GM18498 (cell line): Measurements from ENCODE around the gene TMEM81.

Source experiments
- ATAC-seq: cut with Tn5 transposase; IDR thresholded peaks from one replicate; pipeline ENCODE4 v1.9.1; 2021; ENCODE audit warnings: mild to moderate bottlenecking, moderate library complexity; ENCODE audit not compliant: unreplicated experiment

Gene TMEM81

GRCh38 chr1:205084360-205084759 lies at the start of gene TMEM81:
TSS of gene TMEM81 (minus strand) at chr1:205084460. CDS start at chr1:205084320, 140 bp downstream.
- ATAC-seq, result no peak

DNA sequence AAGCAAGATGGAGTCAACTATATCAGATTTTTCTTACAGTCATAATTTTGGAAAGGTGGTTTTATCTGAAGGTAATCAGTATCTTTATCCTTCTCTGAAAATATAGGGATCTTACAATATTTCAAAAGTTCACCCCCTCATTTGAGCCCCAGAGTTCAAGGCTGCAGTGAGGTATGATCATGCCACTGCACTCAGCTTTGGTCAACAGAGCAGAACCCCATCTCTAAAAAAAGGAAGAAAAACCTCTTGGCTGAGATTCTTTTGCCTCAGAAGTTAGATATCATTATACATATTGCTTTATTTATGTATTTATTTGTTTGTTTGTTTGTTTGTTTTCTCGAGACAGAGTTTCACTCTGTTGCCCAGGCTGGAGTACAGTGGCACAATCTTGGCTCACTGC lies 49.0 kb upstream of the TMEM81 start:
- ATAC-seq, result no peak

DNA sequence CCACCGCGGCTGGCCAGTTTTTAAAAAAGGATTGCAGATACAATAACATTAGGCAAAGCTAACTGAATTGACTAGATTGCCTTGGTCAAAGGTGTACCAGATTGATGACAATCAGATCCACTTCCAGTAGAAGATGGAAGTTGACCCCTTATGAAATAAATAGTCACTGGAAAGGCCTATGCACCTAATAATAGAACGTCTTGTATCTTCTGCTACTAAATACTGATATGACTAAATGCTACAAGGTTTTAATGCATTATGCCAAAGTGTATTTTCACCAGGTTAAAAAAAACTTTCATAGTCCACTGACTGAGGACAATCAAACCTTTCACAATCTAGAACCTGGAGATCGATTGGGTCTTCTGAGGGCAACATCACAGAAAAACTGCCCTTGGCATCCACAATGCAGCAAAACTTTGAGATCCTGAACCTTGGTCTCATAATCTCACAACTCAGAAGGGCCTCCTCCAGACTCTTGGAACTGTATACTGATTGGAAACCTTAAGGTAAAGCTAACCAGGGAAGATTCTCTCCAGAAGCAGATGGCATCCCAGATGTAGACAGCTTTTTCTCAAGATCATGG lies 45.3 kb upstream of the TMEM81 start:
- no peak for ATAC-seq

- no peak for ATAC-seq
Observed at GRCh38 chr1:205128050-205128449, 43.8 kb upstream of the TMEM81 start.

DNA sequence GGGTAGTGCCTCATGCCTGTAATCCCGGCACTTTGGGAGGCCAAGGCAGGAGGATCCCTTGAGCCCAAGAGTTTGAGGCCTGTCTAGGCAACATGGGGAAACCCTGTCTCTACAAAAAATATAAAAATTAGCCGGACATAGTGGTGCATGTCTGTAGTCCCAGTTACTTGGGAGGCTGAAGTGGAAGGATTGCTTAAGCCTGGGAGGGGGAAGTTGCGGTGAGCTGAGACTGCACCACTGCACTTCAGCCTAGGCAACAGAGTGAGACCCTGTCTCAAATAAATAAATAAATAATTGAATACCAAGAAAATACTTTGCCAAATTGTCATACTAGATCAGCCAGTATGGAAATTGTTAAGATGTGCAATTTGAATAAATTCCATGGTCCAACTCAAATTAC lies 43.4 kb upstream of the TMEM81 start:
- no peak for ATAC-seq

DNA sequence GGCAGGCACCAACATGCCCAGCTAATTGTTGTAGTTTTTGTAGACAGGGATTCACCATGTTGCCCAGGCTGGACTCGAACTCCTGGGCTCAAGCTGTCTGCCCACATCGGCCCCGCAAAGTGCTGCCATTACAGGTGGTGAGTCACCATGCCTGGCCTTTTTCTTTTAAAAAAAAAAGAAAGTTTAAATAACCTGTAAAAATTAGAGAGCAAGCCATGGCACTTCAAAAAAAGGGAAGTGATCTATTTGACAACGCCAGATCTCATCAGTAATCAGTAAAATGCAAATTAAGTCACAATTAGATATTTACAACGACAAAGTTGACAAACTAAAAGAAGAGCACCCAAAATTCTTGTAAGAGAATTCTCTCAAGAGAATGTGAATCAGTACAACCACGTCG lies 40.5 kb upstream of the TMEM81 start:
- ATAC-seq, result no peak

DNA sequence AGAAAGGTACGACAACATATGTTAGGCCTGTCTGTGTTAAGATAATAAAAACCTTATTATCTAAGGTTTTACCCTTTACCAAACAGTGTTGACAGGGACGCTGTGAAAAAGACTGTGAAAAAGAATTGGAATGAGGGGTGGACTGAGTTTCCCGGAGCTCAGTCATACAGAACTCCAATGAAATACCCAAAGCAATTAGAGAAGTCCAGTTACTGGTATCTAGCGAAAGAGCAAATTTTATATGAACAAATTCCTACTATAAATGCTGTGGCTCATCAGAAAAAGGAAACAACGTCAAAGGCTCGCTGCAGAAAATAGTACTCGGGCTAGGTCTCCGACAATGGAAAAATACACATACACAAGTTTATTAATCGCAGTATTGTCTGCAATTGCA lies 38.2 kb upstream of the TMEM81 start:
- peak; percentile 13 for ATAC-seq

- peak; percentile 91 for ATAC-seq
Observed at GRCh38 chr1:205121660-205122488, 37.6 kb upstream of the TMEM81 start, which contains the start of gene RBBP5. TSS of gene RBBP5 (minus strand) at chr1:205121978. CDS start at chr1:205121873, 105 bp downstream.

GRCh38 chr1:205118752-205119151 lies 34.5 kb upstream of the TMEM81 start:
- ATAC-seq, result no peak

DNA sequence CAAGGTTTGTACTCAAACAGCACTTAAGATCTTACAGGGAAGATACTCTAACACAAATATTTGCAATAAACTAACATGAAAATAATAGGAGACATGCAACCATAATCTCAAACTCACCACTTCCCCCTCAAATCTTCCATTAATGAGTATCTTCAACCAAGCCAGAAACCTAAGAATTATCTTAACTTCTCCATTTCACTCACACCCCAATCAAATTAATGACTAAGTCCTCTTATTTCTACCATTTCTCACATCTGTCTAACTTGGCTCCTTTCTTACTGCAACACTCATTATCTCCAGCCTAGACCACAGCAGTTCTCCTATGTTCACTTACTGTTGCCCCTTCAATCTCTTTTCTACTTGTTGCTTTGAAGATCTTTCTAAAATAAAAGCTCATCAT lies 27.1 kb upstream of the TMEM81 start:
- ATAC-seq, result no peak

- ATAC-seq, result no peak
Observed at GRCh38 chr1:205109711-205110110, 25.5 kb upstream of the TMEM81 start.

- no peak for ATAC-seq
Observed at GRCh38 chr1:205109269-205109668, 25.0 kb upstream of the TMEM81 start.

DNA sequence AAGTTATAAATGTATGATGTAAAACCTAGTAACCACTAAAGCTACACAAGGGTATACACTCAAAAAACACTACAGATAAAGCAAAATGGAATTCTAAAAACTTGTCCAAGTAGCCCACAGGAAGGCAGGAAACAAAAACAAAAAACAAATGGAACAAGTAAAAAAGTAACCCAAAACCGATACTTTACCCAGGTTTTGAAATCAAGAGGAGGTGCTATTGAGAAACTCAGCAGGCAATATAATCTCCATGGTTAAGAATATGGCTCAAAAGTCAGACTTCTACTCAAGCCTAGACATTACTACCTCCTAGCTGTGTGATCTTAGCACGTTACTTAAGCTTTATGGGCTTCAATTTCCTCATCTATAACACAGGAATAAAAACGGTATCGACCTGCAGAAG lies 24.2 kb upstream of the TMEM81 start:
- ATAC-seq, result no peak

- ATAC-seq, result no peak
Observed at GRCh38 chr1:205107327-205107726, 23.1 kb upstream of the TMEM81 start.

DNA sequence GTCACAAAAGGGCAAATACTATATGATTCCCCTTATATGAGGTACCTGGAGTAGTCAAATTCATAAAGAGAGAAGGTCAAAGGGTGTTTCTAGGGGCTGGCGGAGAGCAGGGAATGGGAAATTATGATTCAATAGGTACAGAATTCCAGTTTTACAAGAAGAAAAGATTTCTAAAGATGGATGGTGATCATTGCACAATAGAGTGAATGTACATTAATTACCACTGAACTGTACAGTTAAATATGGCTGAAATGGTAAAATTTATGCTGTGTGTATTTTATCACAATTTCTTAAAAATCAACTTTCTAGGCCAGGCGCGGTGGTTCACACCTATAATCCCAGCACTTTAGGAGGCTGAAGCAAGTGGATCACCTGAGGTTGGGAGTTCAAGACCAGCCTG lies 18.1 kb upstream of the TMEM81 start:
- ATAC-seq, result no peak

GRCh38 chr1:205098242-205098641 lies 14.0 kb upstream of the TMEM81 start:
- no peak for ATAC-seq

GRCh38 chr1:205095422-205095821 lies 11.2 kb upstream of the TMEM81 start:
- no peak for ATAC-seq

- ATAC-seq, result no peak
Observed at GRCh38 chr1:205091043-205091740, 6.9 kb upstream of the TMEM81 start.

DNA sequence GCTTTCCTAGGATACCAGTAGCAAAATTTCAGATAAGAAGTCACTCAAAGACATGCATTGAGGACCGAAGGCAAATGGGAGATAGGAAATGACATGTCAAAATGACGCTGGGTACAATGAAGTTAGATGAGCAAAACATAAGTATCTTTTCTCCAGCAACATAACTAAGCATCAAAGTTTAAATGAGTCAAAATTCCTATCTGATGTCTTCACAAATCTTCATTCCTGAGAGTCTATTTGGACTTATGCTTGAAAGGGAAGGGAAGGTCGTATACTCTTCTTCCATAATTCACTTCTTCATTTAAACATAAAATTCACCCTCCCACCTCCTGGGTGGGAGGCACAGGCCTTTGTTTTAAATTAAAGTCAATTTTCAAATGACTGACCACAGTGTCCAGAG lies 4.1 kb upstream of the TMEM81 start:
- no peak for ATAC-seq

GRCh38 chr1:205082431-205082830 lies 1.8 kb downstream of the TMEM81 start:
- ATAC-seq, result no peak

GRCh38 chr1:205077934-205078311 lies 6.3 kb downstream of the TMEM81 start:
- ATAC-seq, result no peak
